Glutamatergic neuron (in vitro differentiated cells): Measurements from ENCODE around the gene ZBTB40. TPM values are rescaled to one million over a fixed set of nuclear protein-coding genes. Genes with fewer than 3 reads are reported as not detected.

Experiments
- DNase-seq: peaks from one replicate; pipeline ENCODE4 v3.0.0; 2022
- H3K27ac Mint-ChIP-seq: one replicate; pipeline ENCODE4 v1.8.0; 2020; ENCODE audit warnings: mild to moderate bottlenecking, mixed read lengths, inconsistent platforms; ENCODE audit not compliant: unreplicated experiment
- H3K27me3 Mint-ChIP-seq: one replicate; pipeline ENCODE4 v1.8.0; 2020; ENCODE audit warnings: mild to moderate bottlenecking, moderate library complexity, mixed read lengths, inconsistent platforms; ENCODE audit not compliant: unreplicated experiment
- H3K36me3 Mint-ChIP-seq: one replicate; pipeline ENCODE4 v1.8.0; 2020; ENCODE audit warnings: mild to moderate bottlenecking, mixed read lengths, inconsistent platforms; ENCODE audit not compliant: unreplicated experiment
- H3K4me1 Mint-ChIP-seq: one replicate; pipeline ENCODE4 v1.8.0; 2020; ENCODE audit warnings: mild to moderate bottlenecking, low read depth, mixed read lengths, inconsistent platforms; ENCODE audit not compliant: unreplicated experiment
- H3K4me3 Mint-ChIP-seq: one replicate; pipeline ENCODE4 v1.8.0; 2020; ENCODE audit warnings: mild to moderate bottlenecking, mixed read lengths, inconsistent platforms; ENCODE audit not compliant: unreplicated experiment
- H3K9me3 Mint-ChIP-seq: one replicate; pipeline ENCODE4 v1.8.0; 2020; ENCODE audit warnings: mild to moderate bottlenecking, moderate library complexity, mixed read lengths, inconsistent platforms; ENCODE audit not compliant: unreplicated experiment
- total RNA-seq: library from RNA; stranded (reverse); fragmentation: NEBNext Ultra II Directional; extraction: Animal tissue kit (Norgen Biotek cat#: 25700); gene quantifications from one replicate; pipeline ENCODE4 v1.2.1, GENCODE V29; 2021; ENCODE audit not compliant: unreplicated experiment
- TF ChIP-seq, protein P1 (sequence below): fragments of 200-600 bp; sonication (generic); IDR thresholded peaks from one replicate; pipeline ENCODE4 v1.5.0; 2021; ENCODE audit not compliant: partially characterized antibody, unreplicated experiment

Gene ZBTB40
- total RNA-seq, 1 donor from 2014 or later = 25.7 TPM

DNA sequence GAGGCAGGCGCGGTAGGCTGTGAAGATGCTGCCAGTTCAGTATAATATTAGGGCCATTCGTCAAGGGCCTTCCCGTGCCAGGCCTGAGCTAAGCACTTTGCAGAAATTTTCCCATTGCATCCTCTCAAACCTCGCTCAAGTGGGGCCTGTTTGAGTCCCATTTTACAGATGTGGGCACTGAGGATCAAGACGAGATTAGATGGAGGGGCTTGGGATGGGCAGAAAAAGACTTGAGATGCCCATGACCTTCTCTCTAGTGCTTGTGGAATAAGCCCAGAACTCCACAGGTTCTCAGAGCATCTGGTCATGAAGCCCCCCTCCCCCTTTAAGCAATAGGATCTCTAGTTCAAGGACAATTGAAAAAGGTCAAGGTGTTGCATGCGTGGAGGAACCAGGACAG lies 121.6 kb downstream of the ZBTB40 start:
- H3K27me3 Mint-ChIP-seq = peaks cover 12% of the 10 kb centered on the region
- TF ChIP-seq, protein P1, sequence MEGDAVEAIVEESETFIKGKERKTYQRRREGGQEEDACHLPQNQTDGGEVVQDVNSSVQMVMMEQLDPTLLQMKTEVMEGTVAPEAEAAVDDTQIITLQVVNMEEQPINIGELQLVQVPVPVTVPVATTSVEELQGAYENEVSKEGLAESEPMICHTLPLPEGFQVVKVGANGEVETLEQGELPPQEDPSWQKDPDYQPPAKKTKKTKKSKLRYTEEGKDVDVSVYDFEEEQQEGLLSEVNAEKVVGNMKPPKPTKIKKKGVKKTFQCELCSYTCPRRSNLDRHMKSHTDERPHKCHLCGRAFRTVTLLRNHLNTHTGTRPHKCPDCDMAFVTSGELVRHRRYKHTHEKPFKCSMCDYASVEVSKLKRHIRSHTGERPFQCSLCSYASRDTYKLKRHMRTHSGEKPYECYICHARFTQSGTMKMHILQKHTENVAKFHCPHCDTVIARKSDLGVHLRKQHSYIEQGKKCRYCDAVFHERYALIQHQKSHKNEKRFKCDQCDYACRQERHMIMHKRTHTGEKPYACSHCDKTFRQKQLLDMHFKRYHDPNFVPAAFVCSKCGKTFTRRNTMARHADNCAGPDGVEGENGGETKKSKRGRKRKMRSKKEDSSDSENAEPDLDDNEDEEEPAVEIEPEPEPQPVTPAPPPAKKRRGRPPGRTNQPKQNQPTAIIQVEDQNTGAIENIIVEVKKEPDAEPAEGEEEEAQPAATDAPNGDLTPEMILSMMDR = no peak
- no peaks in the 10 kb centered on the region for H3K36me3 Mint-ChIP-seq
- no peak overlapping the region for H3K4me3 Mint-ChIP-seq
- peaks cover 11% of the 10 kb centered on the region for H3K9me3 Mint-ChIP-seq
- H3K27ac Mint-ChIP-seq = no peak overlapping the region
- no peak for DNase-seq
- H3K4me1 Mint-ChIP-seq = peaks cover 6% of the 10 kb centered on the region

DNA sequence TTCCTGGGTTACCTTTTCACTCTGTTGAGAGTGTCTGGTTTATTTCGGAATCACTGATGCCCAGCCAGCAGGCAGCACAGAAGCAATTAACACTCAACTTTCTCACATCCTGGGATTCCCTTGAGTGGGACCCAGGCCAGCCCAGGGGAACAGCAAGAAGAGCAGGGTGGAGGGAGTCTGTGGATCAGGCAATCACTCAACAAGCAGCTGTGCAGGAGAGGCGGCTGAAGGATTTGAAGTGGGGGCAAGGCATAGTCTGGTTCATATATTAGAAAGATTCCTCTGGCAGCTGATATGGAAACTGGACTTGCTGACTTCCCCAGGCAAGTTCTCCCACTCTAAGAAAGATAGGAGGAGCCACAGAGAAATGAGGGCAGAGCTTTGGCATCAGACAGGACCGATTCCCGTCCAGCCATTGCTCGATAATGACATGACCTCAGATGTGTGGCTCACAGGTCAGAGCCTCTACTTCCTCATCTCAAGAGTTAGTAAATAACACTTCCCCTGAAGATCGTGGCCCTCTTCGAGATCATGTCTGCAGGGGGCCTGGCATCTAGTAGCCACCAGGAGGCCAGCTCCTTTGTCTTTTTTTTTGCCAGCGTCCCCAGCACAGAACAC lies 124.0 kb downstream of the ZBTB40 start:
- no peaks in the 10 kb centered on the region for H3K36me3 Mint-ChIP-seq
- no peak overlapping the region for H3K4me3 Mint-ChIP-seq
- H3K9me3 Mint-ChIP-seq = peaks cover 14% of the 10 kb centered on the region
- TF ChIP-seq, protein P1 = no peak
- H3K4me1 Mint-ChIP-seq = peaks cover 4% of the 10 kb centered on the region
- peaks cover 23% of the 10 kb centered on the region for H3K27me3 Mint-ChIP-seq
- no peak for DNase-seq
- H3K27ac Mint-ChIP-seq = no peak overlapping the region

DNA sequence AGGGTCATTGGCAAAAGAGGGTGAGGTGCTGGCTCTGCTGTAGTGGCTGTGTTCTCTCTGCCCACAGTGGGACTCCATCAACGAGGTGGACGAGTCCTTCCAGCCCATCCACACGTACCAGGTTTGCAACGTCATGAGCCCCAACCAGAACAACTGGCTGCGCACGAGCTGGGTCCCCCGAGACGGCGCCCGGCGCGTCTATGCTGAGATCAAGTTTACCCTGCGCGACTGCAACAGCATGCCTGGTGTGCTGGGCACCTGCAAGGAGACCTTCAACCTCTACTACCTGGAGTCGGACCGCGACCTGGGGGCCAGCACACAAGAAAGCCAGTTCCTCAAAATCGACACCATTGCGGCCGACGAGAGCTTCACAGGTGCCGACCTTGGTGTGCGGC lies 124.5 kb downstream of the ZBTB40 start:
- Mint-ChIP-seq H3K27me3 (peaks cover 23% of the 10 kb centered on the region), H3K9me3 (peaks cover 14% of the 10 kb centered on the region), H3K36me3 (no peaks in the 10 kb centered on the region), H3K27ac (no peak overlapping the region), H3K4me3 (no peak overlapping the region), H3K4me1 (peaks cover 4% of the 10 kb centered on the region)
- TF ChIP-seq, protein P1 = no peak
- no peak for DNase-seq

DNA sequence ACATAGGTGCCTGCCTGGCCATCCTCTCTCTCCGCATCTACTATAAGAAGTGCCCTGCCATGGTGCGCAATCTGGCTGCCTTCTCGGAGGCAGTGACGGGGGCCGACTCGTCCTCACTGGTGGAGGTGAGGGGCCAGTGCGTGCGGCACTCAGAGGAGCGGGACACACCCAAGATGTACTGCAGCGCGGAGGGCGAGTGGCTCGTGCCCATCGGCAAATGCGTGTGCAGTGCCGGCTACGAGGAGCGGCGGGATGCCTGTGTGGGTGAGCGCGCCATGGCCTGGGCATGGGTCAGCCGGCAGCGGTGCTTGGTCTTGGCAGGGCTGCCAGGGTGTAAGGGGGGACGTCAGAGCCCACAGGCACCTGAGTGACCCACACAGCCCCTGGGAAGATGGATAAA lies 125.0 kb downstream of the ZBTB40 start:
- no peaks in the 10 kb centered on the region for H3K36me3 Mint-ChIP-seq
- no peak overlapping the region for H3K27ac Mint-ChIP-seq
- peaks cover 23% of the 10 kb centered on the region for H3K27me3 Mint-ChIP-seq
- H3K9me3 Mint-ChIP-seq = peaks cover 14% of the 10 kb centered on the region
- TF ChIP-seq, protein P1 = no peak
- DNase-seq = no peak
- H3K4me1 Mint-ChIP-seq = peaks cover 4% of the 10 kb centered on the region
- no peak overlapping the region for H3K4me3 Mint-ChIP-seq

DNA sequence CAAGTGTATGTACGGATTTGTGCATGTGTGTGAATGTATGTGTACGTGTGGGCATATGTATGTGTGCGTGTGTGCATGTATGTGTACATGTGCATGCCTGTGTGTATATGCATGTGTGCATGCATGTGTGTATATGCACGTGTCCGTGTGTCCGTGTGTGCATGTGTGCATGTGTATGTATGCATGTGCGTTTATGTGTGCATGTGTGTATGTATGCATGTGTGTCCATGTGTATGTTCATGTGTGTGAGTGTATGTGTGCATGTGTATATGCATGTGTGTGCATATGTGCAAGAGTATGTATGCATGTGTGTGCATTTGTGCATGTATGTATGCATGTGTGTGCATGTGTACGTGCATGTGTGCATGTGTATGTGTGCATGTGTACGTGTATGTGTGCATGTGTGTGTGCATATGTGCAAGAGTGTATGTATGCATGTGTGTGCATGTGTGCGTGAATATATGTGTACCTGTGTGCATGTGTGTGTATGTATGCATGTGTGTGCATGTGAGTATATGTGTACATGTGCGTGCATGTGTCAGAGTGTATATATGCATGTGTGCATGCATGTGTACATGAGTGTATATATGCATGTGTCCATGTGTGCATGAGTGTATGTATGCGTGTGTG lies 127.2 kb downstream of the ZBTB40 start:
- TF ChIP-seq, protein P1 = no peak
- H3K27me3 Mint-ChIP-seq = peaks cover 21% of the 10 kb centered on the region
- no peaks in the 10 kb centered on the region for H3K36me3 Mint-ChIP-seq

More for the DNA sequence above, 127.2 kb downstream of the ZBTB40 start:
- H3K27ac Mint-ChIP-seq = no peak overlapping the region
- no peak overlapping the region for H3K4me3 Mint-ChIP-seq
- no peak for DNase-seq
- peaks cover 4% of the 10 kb centered on the region for H3K4me1 Mint-ChIP-seq
- peaks cover 14% of the 10 kb centered on the region for H3K9me3 Mint-ChIP-seq
